K562 (cell line): Measurements from ENCODE around the gene SCAPER. TPM values are rescaled to one million over a fixed set of nuclear protein-coding genes. Genes with fewer than 3 reads are reported as not detected.

Source experiments
- ATAC-seq: fragments of 200-7000 bp; cut with Tn5 transposase; 3 replicates; pipeline ENCODE4 v1.9.1; 2020; ENCODE audit warnings: moderate library complexity
- BruUV-seq: library from RNA; stranded (reverse); fragments of 400-500 nt; replicated peaks from 2 replicates; lab custom pipeline; 2021; lab: Mats Ljungman, UMichigan
- CTCF ChIA-PET: fragments of 300-600 bp; formaldehyde crosslinking; extraction: SDS; loops from one replicate; lab custom pipeline; 2021; ENCODE audit warnings: low intra/inter-chr PET ratio; lab: Yijun Ruan, JAX
- POLR2A ChIA-PET: fragments of 300-600, 350-650 bp; sonication (Branson Sonifier 250); formaldehyde crosslinking; extraction: SDS; loops from one replicate; lab custom pipeline; 2021; ENCODE audit warnings: antibody characterized with exemption, inconsistent platforms; lab: Yijun Ruan, JAX
- DNase-seq, 4 experiments: peaks; one replicate each; pipeline versions ENCODE4 v3.0.0 to v3.0.0-alpha.2; 2011 to 2018; ENCODE audit warnings: low spot score in 3 of 4, mixed read lengths in 3 of 4; ENCODE audit errors: extremely low read depth in 1 of 4
- FAIRE-seq: peaks from 2 replicates; lab custom pipeline; 2011; peaks lifted over from hg19 to GRCh38; lab: Jason Lieb, UNC
- H2AFZ ChIP-seq: 2 replicates; pipeline ENCODE4 v1.6.0; 2011; ENCODE audit warnings: low read depth, low read length, control low read depth, inconsistent platforms
- H3K27ac ChIP-seq: fragments of 200-600 bp; 3 replicates; pipeline ENCODE4 v1.8.0; 2011; ENCODE audit warnings: low read depth, mild to moderate bottlenecking, control low read depth, inconsistent platforms, low read length, moderate library complexity, mixed read lengths; ENCODE audit errors: extremely low read depth
- H3K27me3 ChIP-seq, 2 experiments: fragments of 300-600 bp in 1 of 2; 2 replicates in 1 of 2; 3 replicates in 1 of 2; pipeline versions ENCODE4 v1.6.0 to v1.8.0; 2011; ENCODE audit warnings: inconsistent platforms in 2 of 2, low read length in 2 of 2, mild to moderate bottlenecking in 1 of 2, mixed read lengths in 1 of 2, moderate library complexity in 1 of 2; ENCODE audit not compliant: control insufficient read depth in 2 of 2, insufficient read depth in 2 of 2
- H3K36me3 ChIP-seq: fragments of 300-600 bp; 3 replicates; pipeline ENCODE4 v1.8.0; 2011; ENCODE audit warnings: mild to moderate bottlenecking, low read length, inconsistent platforms; ENCODE audit not compliant: control insufficient read depth, insufficient read depth
- H3K4me1 ChIP-seq, 2 experiments: fragments of 200-600 bp in 1 of 2; replicated peaks in 1 of 2; 2 replicates in 1 of 2; 3 replicates in 1 of 2; pipeline versions ENCODE4 v1.5.1 to v1.8.0; 2011; ENCODE audit warnings: inconsistent platforms in 2 of 2, low read length in 2 of 2, mild to moderate bottlenecking in 1 of 2, mixed read lengths in 1 of 2, moderate library complexity in 1 of 2; ENCODE audit not compliant: control insufficient read depth in 2 of 2, insufficient read depth in 2 of 2
- H3K4me2 ChIP-seq: 2 replicates; pipeline ENCODE4 v1.6.1; 2011; ENCODE audit warnings: low read length, control low read depth, inconsistent platforms, mixed read lengths; ENCODE audit not compliant: insufficient read depth
- H3K4me3 ChIP-seq: fragments of 200-600 bp; sonication (generic), shearing (Covaris generic); 2 replicates; pipeline ENCODE4 v1.5.1; 2016; ENCODE audit warnings: control low read depth, inconsistent platforms
- H3K79me2 ChIP-seq: fragments of 200-600 bp; 3 replicates; pipeline ENCODE4 v1.8.0; 2011; ENCODE audit warnings: low read length, inconsistent platforms; ENCODE audit not compliant: control insufficient read depth, insufficient read depth
- H3K9ac ChIP-seq, 2 experiments: 2 replicates each; pipeline versions ENCODE4 v1.6.0 to v1.6.1; 2011; ENCODE audit warnings: low read depth in 2 of 2, low read length in 2 of 2, control low read depth in 1 of 2, inconsistent platforms in 1 of 2, mild to moderate bottlenecking in 1 of 2, mixed read lengths in 1 of 2; ENCODE audit not compliant: insufficient read depth in 1 of 2
- H3K9me1 ChIP-seq: one replicate; pipeline ENCODE4 v1.6.0; 2011; ENCODE audit warnings: inconsistent platforms, mild to moderate bottlenecking, low read length, moderate library complexity; ENCODE audit not compliant: control insufficient read depth, insufficient read depth
- H3K9me3 ChIP-seq: replicated peaks from 2 replicates; pipeline ENCODE4 v1.5.1; 2011; ENCODE audit warnings: low read depth, low read length, inconsistent platforms; ENCODE audit not compliant: control insufficient read depth, insufficient read depth
- H4K20me1 ChIP-seq: replicated peaks from 2 replicates; pipeline ENCODE4 v1.6.1; 2011; ENCODE audit warnings: low read length, inconsistent platforms, mixed read lengths; ENCODE audit not compliant: control insufficient read depth, insufficient read depth
- BRD4 ChIP-seq: fragments of 200-600 bp; sonication (generic); IDR thresholded peaks from 2 replicates; pipeline ENCODE4 v1.6.1; 2017; ENCODE audit warnings: inconsistent platforms
- CBX3 ChIP-seq, 2 experiments: IDR thresholded peaks; 1 replicate in 1 of 2; 2 replicates in 1 of 2; pipeline ENCODE4 v1.6.1; 2012; ENCODE audit warnings: inconsistent platforms in 2 of 2, low read length in 2 of 2, borderline replicate concordance in 1 of 2, control low read depth in 1 of 2
- DIDO1 ChIP-seq: fragments of 450-650 bp; IDR thresholded peaks from 2 replicates; pipeline ENCODE4 v1.6.1; 2016; ENCODE audit warnings: low read depth, missing biosample characterization, missing genetic modification characterization
- EP300 ChIP-seq: IDR thresholded peaks from 2 replicates; pipeline ENCODE4 v1.6.1; 2012; ENCODE audit warnings: low read length, improper control_type of control experiment
- GTF2F1 ChIP-seq: IDR thresholded peaks from 2 replicates; pipeline ENCODE4 v1.6.1; 2011; ENCODE audit warnings: low read depth, low read length, improper control_type of control experiment
- PHTF2 ChIP-seq: fragments of 250-450 bp; sonication (Bioruptor Pico); IDR thresholded peaks from 2 replicates; pipeline ENCODE4 v1.5.0; 2021; ENCODE audit warnings: mild to moderate bottlenecking
- ZNF239 ChIP-seq: fragments of 250-450 bp; sonication (Bioruptor Pico); IDR thresholded peaks from 2 replicates; pipeline ENCODE4 v1.4.0; 2020; ENCODE audit warnings: mild to moderate bottlenecking
- ZNF277 ChIP-seq: fragments of 250-450 bp; sonication (Bioruptor Pico); IDR thresholded peaks from 2 replicates; pipeline ENCODE4 v1.8.0; 2022; ENCODE audit warnings: inconsistent platforms, mild to moderate bottlenecking, moderate library complexity, borderline replicate concordance
- WGBS: fragments of 100-300 bp; shearing (Covaris generic); methylation state at CpG from one replicate; pipeline ENCODE4 v1.1.6; 2016; ENCODE audit warnings: low coverage, mixed read lengths; ENCODE audit not compliant: insufficient coverage; ENCODE audit errors: missing lambda C conversion rate; 5-methylcytosine and 5-hydroxymethylcytosine counted together
- in situ Hi-C: fragments of 300-500 bp; cut with MboI; formaldehyde crosslinking; loops from 4 replicates; pipeline ENCODE4 v1.15.0; 2018; ENCODE audit warnings: inconsistent platforms, mixed read lengths
- intact Hi-C: fragments of 100-400 bp; cut with micrococcal nuclease; formaldehyde crosslinking; loops from 2 replicates; pipeline ENCODE4 v1.14.2; 2022
- polyA plus RNA-seq, 8 experiments: library from polyadenylated mRNA; depleted of rRNA in 4 of 8; stranded (reverse) in 5 of 8; unstranded in 3 of 8; fragments of >200 nt; fragmentation: Nextera tagmentation in 2 of 8; fragmentation: Illumina TruSeq in 1 of 8; extraction: Ambion mirVana in 2 of 8; extraction: Trizol in 1 of 8; gene quantifications; 2 replicates each; pipeline versions ENCODE4 v1.2.1 to v1.2.3, GENCODE V29; 2011 to 2014; ENCODE audit warnings: inconsistent platforms in 1 of 8, missing spikeins in 1 of 8
- total RNA-seq, 7 experiments: library from RNA; depleted of rRNA in 6 of 7; stranded (reverse); fragments of >200 nt in 6 of 7; fragmentation: Illumina TruSeq in 2 of 7; extraction: Trizol in 2 of 7; gene quantifications; 2 replicates each; pipeline versions ENCODE4 v1.2.1 to v1.2.3, GENCODE V29; 2011 to 2021; ENCODE audit warnings: low replicate concordance in 1 of 7
- TF ChIP-seq, protein P1 (sequence below): fragments of 450-650 bp; IDR thresholded peaks from 2 replicates; pipeline ENCODE4 v1.6.1; 2016; ENCODE audit warnings: low read depth, mild to moderate bottlenecking, moderate library complexity

The SCAPER gene
- total and polyA plus RNA-seq, 9 of the 15 experiments (the other 6 are each of a cell fraction or from before 2014, with no cell fraction given), result 1.3 to 5.7 (median 3.2) TPM

DNA sequence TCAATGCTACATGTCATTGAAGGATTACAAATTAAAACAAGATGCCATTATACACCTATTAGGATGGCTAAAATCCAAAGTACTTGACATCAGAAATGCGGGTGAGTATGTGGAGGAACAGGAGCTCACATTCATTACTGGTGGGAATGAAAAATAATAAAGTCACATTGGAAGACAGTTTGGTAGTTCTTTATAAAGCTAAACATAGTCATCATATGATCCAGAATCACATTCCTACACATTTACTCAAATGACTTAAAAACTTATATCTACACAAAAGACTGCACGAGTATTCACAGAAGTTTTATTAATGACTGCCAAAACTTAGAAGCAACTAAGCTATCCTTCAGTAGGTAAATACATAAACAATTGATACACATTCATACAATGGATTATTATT, 421.4 kb downstream of the SCAPER start:
- ChIA-PET POLR2A (no interaction called here), CTCF (no interaction called here)
- Histone ChIP-seq H3K27ac (no peak overlapping the region), H3K27me3 (peaks cover 0 to 5% of the 10 kb centered on the region in 2 experiments; a peak in 1 of 5 replicates), H3K9me1 (no peaks in the 10 kb centered on the region), H4K20me1 (no peaks in the 10 kb centered on the region), H3K4me1 (no peaks in the 10 kb centered on the region), H3K36me3 (no peaks in the 10 kb centered on the region), H2AFZ (no peak overlapping the region), H3K9me3 (no peaks in the 10 kb centered on the region), H3K79me2 (no peaks in the 10 kb centered on the region), H3K4me3 (no peak overlapping the region), H3K9ac (no peak overlapping the region), H3K4me2 (no peak overlapping the region)
- BruUV-seq, result no TSS peak
- in situ Hi-C loops, result no loop called here
- intact Hi-C loops, result no loop called here
- ATAC-seq (no peak), DNase-seq (no peak), FAIRE-seq (no peak)
- TF ChIP-seq ZNF239 (CRISPR knock-in tag) (no peak), BRD4 (no peak)
- TF ChIP-seq, protein P1, sequence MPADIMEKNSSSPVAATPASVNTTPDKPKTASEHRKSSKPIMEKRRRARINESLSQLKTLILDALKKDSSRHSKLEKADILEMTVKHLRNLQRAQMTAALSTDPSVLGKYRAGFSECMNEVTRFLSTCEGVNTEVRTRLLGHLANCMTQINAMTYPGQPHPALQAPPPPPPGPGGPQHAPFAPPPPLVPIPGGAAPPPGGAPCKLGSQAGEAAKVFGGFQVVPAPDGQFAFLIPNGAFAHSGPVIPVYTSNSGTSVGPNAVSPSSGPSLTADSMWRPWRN, result no peak
- WGBS, result 0% methylated on average over 2 of the region's 2 CpGs

DNA sequence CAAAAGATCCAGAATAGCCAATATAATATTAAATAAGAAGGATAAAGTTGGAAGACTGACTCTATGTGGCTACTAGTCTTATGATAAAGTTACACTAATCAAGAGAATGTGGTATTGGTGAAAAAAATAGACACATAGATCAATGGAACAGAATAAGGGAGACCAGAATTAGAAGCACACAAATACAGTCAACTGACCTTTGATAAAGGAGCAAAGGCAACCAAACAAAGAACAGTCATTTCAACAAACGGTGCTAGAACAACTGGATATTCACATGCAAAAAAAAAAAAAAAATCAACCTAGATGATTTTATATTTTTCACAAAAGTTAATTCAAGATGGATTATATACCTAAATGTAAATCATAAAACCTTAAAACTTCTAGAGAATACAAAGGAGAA, 422.1 kb downstream of the SCAPER start:
- Histone ChIP-seq H3K36me3 (no peaks in the 10 kb centered on the region), H4K20me1 (no peaks in the 10 kb centered on the region), H2AFZ (no peak overlapping the region), H3K27ac (no peak overlapping the region), H3K27me3 (peaks cover 0 to 5% of the 10 kb centered on the region in 2 experiments; a peak in 1 of 5 replicates), H3K79me2 (no peaks in the 10 kb centered on the region), H3K9ac (no peak overlapping the region), H3K4me2 (no peak overlapping the region), H3K9me1 (no peaks in the 10 kb centered on the region), H3K9me3 (no peaks in the 10 kb centered on the region), H3K4me3 (no peak overlapping the region), H3K4me1 (no peaks in the 10 kb centered on the region)
- in situ Hi-C loops (no loop called here), intact Hi-C loops (no loop called here)
- no peak for DNase-seq
- 0% methylated on average over 1 of the region's 1 CpG for WGBS
- no peak for FAIRE-seq
- ChIA-PET POLR2A (no interaction called here), CTCF (no interaction called here)
- no TSS peak for BruUV-seq
- TF ChIP-seq EP300 (no peak), GTF2F1 (no peak), PHTF2 (CRISPR knock-in tag) (no peak), ZNF277 (CRISPR knock-in tag) (no peak), CBX3 (IDR thresholded peaks at IDR 0.05; ENCODE audit: borderline replicate concordance in 1 of 2, low read length in 2 of 2) (no peak), DIDO1 (tag) (no peak)
- no peak for ATAC-seq
